ENCODE measurements around the gene IGFALS.

IGFALS gene

DNA sequence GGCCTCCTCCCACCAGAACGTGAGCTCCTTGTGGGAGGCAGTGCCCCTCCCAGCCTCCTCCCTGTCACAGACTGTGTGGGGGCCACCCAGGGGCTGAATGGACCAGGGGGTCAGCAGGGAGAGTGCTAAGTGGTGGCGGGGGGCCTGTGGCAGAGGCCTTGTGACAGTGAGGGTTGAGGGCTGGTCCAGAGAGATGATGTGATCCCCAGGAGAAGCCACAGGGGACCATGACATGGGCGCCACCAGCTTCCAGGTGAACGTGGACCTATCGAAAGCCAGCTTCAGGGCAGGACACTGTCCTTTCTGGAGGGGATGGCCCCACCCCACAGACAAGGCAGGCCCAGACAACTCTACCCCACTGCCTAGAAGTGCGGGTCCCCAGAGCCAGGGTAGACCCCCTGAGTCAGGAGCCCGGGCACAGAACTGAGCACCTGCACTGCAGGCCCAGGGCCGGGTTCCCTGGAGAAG is 14.2 kb downstream of the IGFALS start:
- no peak for TF ChIP-seq GATA3 (IDR thresholded peaks at IDR 0.05; ENCODE audit: low read depth, low read length)
- no peak for TF ChIP-seq GATA2 (IDR thresholded peaks at IDR 0.05; ENCODE audit: low read depth, low read length)

DNA sequence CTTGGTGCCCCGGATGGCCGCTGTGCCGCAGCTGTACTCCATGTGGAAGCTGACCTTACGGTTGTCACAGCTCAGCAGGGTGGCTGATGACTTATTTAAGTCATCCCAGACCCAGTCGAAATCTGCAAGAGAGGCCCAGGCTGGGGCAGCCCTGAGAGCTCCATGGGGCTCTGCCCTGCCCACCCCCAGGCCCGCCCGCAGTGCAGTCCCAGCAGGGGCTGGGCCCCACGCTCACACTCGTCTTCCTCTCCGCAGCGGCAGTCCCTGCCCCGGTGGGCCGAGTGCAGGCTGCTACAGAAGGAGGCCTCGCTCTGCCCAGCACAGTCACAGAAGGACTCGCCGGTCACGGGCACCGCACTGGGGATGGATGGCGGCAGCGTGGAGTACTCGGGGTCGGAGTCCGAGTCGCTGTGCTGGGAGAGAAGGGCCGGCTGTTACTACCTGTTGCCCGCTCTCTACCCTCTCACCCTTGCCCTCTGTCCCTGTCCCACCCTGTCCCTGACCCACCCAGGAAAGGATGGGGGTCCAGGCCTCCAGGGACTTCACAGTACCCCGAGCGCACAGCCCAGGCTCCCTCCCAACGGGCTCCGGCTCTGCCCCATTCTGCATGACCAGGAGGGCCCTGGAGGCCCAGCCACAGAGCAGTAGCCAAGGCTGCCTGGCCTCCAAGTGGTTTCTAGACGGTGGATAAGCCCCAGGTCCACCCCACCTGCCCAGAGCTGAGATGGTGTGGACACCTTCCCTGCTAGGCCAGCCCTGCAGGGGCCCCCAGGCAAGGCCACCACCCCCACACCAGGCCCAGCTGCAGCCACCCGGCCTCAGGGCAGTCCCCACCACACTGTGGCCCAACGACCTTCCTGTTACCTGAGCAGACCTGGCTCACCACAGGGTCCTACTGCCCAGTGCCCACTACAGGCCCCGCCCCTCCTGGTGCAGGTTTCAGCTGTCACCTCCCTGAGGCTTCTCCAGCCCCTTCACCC is 15.0 kb downstream of the IGFALS start:
- TF ChIP-seq GATA2 (IDR thresholded peaks at IDR 0.05; ENCODE audit: low read depth, low read length) (no peak), GATA3 (IDR thresholded peaks at IDR 0.05; ENCODE audit: low read depth, low read length) (no peak)

DNA sequence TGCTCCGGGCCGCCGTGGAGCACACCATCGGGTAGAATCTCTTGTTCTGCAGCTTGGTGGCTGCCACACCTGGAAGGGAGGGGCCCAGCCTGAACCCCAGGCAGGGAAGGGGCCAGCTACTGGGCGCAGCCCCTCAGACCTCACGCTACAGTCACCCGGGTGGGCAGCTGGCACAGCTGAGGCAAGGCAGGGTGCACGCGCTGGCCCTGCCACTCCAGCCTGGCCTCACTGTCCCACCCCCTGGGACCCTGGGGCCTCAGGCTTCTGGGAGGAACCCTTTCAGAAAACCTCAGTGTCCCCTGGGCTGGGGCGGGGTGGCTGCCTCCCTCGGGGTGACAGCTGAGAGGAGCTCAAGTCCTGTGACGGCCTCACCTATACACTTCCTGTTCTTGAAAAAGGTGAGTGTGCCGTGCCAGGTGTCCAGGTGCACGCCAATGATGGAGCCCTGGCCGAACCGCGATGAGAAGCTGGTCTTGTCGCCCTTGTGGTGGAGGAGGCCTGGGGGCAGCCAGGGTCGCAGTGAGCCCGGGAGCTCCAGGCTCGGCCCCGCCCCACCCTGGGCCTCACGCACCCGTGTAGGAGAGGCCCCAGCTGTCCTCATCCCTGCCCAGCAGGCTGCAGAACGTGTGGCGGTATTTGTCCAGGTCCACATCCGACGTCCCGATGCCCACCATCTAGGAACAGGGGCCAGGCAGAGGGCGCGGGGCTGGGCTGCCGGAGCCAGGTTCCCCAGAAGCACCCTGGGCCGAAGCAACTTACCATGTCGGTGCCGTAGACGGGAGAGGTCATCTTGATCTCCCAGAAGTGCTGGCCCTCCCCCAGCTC is 15.9 kb downstream of the IGFALS start:
- TF ChIP-seq GATA3 (IDR thresholded peaks at IDR 0.05; ENCODE audit: low read depth, low read length) (no peak), GATA2 (IDR thresholded peaks at IDR 0.05; ENCODE audit: low read depth, low read length) (no peak)

DNA sequence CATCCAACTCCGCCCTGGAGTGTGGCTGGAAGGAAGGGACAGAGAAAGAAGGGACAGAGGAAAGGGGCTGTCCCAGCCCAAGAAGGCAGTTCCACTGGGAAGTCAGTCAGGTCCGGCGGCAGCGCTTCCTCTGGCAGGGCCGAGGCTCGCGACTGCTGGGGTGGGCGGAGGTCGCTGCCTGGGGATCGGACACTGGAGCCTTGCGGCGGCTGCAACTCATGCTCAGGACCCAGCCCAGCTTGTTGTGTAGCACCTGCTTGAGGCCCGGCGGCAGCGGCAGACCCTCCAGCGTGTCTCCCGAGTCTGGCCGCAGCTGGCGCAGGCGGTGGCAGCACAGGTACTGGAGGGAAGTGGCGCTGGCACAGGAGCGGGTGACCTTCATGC is 16.5 kb downstream of the IGFALS start:
- TF ChIP-seq GATA2 (IDR thresholded peaks at IDR 0.05; ENCODE audit: low read depth, low read length): no peak
- no peak for TF ChIP-seq GATA3 (IDR thresholded peaks at IDR 0.05; ENCODE audit: low read depth, low read length)

DNA sequence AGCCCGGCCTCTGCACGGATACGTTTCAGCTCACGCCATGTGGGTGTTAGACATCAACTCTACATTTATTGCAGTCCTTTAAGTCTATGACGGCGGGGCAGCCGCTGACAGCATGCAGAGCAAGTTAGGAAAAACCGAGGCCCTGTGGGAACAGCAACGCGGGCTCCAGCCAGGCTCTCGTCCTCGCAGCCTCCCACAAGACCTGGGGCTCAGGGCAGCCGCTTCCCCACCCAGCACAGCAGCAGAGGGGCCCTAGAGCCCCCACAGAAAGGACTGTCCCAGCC is 16.9 kb downstream of the IGFALS start:
- TF ChIP-seq GATA2 (IDR thresholded peaks at IDR 0.05; ENCODE audit: low read depth, low read length): no peak

DNA sequence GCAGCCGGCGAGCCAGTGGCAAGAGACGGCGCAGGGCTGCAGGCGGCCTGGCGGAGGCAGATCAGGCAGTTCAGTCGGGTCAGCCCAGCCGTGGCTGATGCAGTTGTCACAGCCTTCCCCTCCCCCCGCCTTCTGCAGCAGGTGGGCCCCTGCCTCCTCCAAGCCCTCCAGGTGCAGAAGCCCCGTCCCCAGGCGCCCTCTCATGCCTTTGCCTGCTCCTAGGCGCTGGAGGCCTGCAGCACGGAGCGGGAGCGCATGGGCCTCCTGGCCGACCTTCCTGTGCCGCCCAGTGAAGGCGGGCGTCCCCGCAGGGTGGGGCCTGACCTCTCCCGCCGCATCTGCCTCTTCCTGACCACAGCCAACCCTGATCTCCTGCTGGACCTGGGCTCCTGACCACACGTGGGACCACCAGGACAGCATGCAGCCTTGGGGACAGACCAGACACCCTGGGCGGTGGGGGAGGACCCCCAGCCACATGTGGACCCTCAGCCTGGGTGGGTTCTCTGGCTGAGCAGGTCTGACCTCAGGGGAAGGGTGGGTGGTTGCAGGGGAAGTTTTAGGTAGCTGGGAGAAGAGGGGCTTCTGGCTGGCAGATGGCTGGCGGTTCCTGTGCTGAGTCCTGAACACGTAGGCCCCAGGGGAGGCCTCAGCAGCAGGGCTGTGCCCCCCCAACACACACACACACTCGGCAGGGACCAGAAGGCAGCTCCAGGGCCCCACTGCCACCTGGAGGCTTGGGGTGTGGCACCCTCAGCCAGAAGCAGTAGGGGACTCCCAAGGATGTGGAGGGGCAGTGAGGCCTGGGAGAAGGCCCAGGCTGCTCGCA is 17.4 kb downstream of the IGFALS start:
- TF ChIP-seq GATA3 (IDR thresholded peaks at IDR 0.05; ENCODE audit: low read depth, low read length) (no peak), GATA2 (IDR thresholded peaks at IDR 0.05; ENCODE audit: low read depth, low read length) (no peak)

DNA sequence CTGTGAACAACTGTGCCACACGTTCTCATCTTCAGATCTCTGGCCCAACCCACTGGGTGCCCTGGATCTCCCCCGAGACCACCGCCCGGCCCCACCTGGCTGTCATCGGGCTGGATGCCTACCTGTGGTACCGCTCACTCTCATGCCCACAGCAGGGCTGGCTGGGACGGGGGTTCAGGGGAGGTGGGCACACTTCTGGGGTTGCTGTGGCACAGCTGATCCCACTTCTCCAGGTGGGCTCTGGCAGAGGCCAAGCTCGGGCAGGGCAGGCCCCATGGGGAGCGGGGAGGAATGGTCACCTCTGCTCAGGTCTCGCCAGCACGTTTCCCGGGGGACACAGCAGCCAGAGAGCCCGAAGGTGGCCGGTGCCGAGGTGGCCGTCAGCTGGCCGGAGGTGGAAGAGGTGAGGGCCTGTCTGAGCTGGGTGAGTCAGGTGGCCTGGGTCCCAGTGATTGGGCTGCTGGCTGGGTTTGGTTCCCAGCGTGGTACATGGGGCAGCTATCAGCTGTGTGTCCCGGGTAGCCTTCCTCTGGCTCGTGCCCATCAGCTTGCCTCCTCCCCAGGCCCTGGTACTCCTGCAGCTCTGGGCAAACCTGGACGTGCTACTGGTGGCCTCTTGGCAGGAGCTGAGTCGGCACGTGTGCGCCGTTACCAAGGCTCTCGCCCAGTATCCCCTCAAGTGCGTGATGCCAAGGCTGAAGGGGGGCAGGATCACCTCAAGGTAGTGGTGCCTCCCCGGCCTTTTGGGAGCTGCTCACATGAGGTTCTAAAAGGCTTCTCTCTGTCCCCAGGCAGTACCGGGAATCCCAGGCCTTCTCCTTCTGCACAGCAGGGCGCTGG is 18.3 kb downstream of the IGFALS start:
- TF ChIP-seq GATA3 (IDR thresholded peaks at IDR 0.05; ENCODE audit: low read depth, low read length): no peak
- no peak for TF ChIP-seq GATA2 (IDR thresholded peaks at IDR 0.05; ENCODE audit: low read depth, low read length)

DNA sequence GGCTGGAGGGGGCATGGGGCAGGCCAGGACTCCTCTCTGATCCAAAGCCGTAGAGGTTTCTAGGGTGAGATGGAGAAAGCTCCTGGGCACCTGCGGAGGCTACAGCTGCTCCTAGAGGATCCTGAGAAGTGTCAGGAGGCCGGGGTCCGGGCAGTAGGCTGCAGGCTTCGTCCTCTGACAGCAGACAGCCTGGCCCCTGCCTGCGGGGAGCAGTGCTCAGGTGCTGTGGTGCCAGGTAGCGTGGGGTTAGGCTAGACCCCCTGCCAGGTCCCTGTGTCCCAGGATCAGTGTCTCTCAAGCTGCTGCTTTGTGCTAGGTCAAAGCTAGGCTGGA is 19.1 kb downstream of the IGFALS start:
- TF ChIP-seq GATA2 (IDR thresholded peaks at IDR 0.05; ENCODE audit: low read depth, low read length) (no peak), GATA3 (IDR thresholded peaks at IDR 0.05; ENCODE audit: low read depth, low read length) (no peak)

DNA sequence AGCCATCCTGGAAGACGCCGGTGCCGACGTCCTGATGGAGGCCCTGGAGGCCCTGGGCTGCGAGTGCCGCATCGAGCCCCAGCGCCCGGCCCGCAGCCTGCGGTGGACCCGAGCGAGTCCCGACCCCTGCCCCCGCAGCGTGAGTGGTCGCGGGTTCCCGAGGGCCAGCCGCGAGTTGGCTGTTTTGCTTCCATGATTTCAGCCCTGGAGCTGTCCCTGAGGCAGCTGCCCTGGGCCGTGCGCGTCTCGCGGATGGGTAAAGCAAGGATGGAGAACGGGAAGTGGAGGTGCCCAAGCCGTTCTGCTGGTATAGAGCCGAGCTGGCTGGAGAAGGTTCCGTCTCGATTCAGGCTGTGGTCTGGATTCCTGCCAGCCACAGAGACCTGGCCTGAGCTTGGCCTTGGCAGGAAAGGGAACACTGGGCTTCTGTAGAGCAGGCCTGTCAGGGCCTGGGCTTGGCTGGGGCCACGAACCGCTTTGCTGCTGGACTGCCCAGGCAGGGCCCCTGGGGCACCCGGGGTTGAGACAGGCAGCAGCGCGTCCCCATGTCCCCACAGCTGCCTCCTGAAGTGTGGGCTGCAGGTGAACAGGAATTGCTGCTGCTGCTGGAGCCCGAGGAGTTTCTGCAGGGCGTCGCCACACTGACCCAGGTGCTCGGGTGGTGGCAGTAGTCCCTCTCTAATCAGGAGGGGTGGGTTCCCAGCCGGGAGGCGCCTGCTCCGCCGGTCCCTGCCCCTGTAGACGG is 19.6 kb downstream of the IGFALS start:
- no peak for TF ChIP-seq GATA2 (IDR thresholded peaks at IDR 0.05; ENCODE audit: low read depth, low read length)
- TF ChIP-seq GATA3 (IDR thresholded peaks at IDR 0.05; ENCODE audit: low read depth, low read length): no peak

DNA sequence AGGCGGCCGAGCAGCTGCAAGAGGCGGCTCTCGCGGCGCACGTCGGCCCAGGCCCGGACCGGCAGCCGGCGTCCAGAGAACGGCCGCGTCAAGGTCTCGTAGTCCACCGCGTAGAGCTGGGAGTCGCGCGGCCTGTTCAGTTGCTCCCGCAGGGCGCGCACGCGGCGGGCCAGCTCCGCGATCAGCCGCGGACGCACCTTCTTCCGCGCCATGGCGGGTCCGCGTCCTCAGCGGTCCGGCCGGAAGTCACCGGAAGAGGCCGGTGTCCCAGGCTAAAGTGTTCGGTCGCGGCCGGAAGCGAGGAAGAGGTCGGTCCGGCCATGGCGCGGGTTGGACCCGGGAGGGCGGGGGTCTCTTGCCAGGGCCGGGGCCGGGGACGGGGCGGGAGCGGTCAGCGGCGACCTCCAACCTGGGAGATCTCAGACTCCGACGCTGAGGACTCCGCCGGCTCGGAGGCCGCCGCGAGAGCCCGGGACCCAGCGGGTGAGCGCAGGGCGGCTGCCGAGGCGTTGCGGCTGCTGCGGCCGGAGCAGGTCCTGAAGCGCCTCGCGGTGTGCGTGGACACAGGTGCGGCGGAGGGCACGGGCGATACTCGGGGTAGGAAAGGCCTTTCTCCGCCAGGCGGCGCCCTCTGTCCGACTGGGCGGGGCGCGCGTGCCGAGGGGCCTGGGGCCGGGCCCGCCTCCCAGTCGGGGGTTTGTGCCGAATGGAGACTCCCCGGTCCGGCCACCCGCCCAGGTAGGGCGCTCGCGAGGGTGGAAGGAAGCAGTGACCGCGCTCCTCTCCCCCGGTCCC is 20.4 kb downstream of the IGFALS start, which contains the start of gene MRPS34:
Gene MRPS34, minus strand, starts transcription at position 227 of the 795 bp plus-strand sequence. Its CDS starts 15 bp downstream, at position 212.
- TF ChIP-seq GATA2 (IDR thresholded peaks at IDR 0.05; ENCODE audit: low read depth, low read length) (no peak), GATA3 (IDR thresholded peaks at IDR 0.05; ENCODE audit: low read depth, low read length) (no peak)

DNA sequence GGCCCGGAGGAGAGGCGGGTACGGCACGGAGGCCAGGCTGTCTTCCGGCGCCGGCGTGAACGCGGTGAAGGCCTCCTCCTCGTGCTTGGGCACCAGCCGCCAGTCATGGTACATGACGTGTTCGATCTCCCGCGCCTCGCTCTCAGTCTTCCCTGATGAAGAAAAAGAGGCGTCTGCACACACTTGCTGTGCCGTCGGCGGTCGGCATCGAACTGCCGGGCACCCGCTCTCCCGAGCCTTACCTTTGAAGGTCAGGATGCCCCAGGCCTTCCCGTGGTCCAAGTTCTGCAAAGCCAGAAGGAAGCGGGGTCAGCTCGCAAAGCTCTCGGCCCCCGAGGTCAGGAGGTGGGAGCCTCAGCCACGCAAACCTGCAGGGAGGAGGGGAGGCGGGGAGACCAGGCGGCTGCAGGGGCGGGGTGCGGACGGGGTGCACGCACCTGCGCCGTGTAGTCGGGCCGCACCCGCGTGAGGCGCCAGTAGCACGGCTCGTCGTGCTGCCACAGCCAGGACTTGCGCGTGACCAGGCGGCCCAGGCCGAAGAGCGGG is 21.1 kb downstream of the IGFALS start, which contains the start of gene EME2:
Gene EME2, plus strand, starts transcription at position 449 of the 546 bp plus-strand sequence. CDS start 418 bp downstream, outside the sequence.
- TF ChIP-seq GATA2 (IDR thresholded peaks at IDR 0.05; ENCODE audit: low read depth, low read length): no peak
- no peak for TF ChIP-seq GATA3 (IDR thresholded peaks at IDR 0.05; ENCODE audit: low read depth, low read length)
